GOT3 (cell line): ENCODE measurements around the gene OSBPL2.

ENCODE experiments used
- DNase-seq: peaks from one replicate; lab custom pipeline; 2025; ENCODE audit warnings: mixed read lengths; lab: John Stamatoyannopoulos, UW

Gene OSBPL2

DNA sequence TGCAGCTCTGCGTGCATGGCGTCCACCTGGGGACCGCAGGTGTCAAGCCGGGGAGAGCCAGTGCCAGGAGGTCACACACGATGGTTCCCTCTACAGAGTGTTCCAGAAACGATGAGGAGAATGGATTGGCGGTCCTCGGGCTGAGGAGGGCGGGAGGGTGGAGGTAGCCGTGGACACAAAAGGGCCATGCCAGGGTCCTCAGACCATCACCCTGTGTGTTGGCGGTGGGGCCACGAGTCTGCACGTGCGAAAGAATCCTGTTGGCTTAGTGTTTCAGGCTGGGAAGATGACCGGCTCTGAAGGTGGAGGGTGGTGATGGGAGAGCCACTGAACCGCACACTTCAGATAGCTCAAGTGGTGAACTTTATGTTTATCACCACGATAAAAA lies 31.9 kb upstream of the OSBPL2 start:
- DNase-seq: no peak

DNA sequence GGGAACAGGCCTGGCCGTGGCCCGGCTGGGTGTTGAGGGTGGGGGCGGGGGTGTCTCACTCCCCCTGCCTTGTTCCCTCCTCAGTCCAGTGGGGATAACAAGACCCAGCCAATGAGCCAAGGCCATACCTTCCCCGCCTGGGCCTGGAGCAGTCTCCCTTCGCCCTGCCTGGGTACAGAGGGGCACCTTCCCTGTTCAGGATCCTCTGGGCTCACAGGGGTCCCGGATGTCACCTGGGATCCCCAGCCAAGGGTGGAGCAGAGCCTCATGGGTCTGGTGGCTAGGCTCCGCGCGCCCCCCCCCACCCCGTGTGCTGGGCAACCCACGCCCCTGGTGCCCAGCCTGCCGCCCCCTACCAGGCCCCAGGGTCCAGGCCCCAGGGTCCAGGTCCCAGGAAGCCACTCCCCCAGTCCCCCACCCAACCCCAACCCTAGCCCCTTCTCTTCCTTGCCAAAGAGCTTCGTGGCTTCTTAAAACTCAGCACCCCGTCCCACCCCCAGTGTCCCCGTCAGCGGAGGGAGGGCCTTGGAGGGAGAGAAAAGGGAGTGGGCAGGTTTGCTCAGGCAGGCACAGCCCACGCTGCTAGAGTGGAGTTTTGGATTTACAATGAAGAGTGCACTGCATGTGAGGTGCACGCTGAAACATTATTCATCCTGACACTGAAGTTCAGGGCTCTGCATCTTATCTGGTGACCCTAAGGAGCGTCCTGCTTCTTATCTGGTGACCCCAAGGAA lies 30.1 kb upstream of the OSBPL2 start:
- DNase-seq: no peak

- DNase-seq: no peak
Observed at GRCh38 chr20:62208795-62209755, 29.2 kb upstream of the OSBPL2 start.

DNA sequence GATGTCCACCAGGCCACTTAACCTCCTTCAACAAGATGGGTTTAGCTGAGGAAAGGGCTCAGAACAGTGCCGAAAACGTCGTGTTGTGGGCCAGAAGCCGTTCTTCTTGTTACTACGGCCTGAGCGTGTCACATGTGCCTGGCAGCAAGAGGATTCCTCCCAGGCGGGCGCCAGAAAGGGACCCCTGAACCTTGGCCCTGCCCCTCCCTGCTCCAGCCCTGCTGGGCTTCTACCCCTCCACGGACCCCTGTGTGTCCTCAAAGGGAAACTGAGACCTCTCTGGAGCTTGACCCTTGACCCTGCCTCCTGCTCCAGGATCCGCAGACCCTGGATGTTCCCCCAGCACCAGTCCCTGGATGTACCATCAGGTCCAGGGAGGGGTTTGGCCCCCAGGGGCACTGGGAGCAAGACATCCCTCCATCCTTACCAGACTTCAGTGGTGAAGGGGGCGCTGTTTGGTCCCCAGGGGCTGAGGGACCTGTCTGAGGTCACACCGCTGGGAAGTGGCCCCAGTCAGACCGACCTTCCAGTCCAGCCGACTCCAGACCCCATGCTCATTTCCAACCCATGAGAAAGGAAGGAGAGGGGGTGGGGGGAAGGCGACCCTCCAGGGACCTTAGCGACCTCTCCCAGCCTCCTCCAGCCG lies 28.3 kb upstream of the OSBPL2 start:
- no peak for DNase-seq

- DNase-seq: no peak
Observed at GRCh38 chr20:62210496-62210855, 27.8 kb upstream of the OSBPL2 start.

- DNase-seq: no peak
Observed at GRCh38 chr20:62211216-62211615, 27.1 kb upstream of the OSBPL2 start.

DNA sequence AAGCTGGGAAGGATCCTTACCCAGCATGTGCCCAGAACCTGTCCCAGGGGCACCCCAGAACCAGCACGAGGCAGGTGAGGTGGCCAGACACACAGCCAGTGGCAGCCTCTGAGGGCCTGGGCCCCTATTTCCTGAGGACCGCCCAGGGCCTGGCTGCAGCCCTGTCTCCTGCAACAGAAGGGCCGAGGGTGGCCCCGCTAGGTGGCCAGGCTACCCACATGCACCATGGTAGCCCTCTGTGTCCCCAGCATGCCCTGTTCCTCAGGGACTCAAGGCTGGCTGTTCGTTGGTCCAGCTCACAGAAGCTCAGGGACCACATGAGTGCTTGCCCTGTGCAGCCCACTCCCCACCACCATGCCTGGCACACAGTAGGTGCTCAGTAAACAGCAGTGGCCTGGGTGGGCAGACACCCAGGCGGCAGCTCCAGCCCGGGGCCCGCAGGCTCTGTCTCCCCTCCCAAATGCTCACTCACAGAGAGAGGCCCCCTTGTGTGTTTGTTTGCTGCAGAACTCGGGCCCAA lies 26.5 kb upstream of the OSBPL2 start:
- no peak for DNase-seq

- DNase-seq: no peak
Observed at GRCh38 chr20:62212299-62212698, 26.0 kb upstream of the OSBPL2 start.

GRCh38 chr20:62214067-62214466 lies 24.3 kb upstream of the OSBPL2 start:
- no peak for DNase-seq

DNA sequence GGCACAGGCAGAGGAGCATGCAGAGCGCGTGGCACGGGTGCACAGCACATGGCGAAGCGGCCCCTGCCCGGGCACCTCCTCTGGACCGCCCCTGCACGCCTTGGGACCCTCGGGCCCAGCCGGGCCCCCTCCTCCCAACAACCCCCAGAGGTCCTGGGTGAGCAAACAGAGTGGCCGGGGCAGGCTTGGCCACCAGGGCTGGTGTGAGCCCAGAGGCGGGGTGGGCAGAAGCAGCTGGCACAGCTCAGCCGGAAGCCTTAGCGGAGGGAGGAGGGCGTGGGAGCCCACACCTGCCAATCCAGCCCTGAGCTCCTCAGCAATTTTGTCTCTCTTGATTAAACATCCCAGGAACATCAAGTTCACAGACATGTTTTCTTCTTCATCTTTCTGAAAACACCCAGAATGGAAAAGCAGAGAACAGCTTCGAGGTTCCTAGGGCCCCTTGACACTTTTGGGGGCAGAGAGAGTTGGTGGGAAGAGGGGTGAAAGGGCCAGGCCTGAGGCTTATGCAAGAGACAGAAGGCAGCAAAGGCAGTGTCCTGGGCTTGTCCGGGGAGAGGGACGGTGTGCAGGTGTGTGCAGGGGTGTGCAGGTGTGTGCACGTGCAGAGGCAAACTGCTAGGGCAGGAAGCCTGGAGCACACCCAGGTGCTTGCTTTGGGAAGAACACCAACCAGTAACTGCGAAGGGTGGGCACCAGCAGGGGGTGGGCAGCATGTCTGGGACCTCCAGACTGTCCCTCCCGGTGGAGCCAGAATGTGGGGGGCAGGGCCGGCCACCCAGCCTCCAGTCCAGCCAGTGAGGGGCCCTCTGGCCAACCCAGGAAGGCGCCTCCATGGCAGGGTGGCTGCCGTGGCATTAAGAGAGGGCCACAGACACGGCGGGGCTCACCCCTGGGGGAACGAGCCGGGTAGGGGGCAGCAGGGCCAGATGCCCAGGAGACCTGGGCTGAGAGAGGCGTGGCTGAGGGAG lies 23.0 kb upstream of the OSBPL2 start:
- no peak for DNase-seq

GRCh38 chr20:62215991-62216635 lies 22.2 kb upstream of the OSBPL2 start:
- no peak for DNase-seq

DNA sequence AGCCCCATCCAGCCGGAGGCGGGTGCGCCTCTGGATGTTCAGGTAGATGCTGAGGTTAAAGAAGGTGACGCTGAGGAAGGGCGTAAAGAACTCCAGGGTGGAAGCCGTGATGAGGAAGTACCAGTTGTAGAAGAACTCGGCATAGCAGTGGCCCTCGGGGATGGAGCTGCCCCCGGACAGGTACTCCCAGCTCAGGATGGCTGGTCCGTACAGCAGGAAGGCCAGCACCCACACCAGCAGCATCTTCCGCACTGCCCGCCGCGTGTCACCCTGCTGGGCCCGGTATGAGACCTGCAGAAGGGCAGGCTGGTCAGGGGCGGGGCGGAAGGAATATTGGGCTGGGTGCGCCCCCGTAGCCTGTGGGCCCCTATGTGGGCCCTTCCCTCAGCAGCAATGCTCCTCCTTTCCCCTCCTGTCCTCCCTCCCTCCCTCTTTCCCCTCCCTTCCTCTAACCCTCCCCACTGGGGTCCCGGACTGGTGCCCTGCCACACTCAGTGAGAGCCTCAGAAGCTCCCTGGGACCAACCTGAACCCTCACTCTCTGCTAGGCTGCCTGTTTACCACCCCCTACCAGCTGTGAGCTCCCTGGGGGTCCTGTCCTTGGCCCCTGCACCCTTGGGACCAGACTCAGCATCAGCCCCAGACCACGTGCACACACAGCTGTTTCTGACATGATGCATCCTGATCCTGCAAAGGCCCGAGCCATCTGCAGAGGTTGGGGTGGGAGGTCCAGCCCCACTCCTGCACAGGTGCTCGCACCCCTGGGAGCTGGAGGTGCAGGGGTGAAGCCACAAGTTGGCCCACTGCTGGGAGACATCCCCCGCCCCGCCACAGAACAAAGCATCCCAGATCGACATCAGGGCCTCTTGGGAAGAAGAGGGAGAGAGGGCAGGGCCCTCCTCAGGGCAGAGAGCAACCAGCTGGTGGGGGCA lies 21.4 kb upstream of the OSBPL2 start:
- DNase-seq: no peak

DNA sequence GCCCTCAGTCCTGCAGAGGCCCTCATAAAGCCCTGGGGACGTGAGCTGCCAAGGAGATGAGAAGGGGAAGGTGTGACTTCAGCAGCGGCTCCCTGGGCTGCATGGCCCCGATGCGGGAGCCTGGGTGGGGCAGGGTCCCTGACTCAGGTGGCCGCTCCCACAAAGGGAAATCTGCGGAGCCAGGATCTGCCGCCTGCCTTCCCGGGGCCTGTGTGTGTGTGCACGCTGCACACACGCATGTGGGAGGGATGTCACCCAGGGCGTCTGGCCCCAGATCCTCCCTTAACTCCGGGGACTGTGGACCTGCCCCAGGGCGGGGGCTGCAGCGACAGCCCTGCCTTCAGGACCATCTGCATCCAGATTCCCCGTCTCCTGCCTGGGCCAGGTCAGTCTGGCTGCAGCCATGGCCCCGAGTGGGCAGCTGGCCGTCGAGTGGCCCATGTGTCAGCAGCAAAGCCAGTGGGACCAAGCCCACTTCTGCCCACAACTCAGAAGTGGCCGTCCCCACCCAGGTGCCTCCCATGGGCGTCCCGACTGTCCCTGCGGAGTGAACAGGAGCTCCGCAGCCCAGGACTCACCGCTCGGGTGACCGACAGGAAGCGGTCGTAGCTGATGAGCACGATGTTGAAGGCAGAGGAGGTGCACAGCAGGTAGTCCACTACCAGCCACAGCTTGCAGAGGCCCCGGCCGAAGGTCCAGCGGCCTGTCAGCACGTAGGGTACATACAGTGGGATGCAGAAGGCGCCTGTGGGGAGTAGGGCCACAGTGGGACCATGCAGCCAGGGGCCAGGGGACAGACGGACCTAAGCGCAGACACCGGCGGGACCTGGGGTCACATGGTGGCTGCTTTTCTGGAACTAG lies 20.2 kb upstream of the OSBPL2 start:
- DNase-seq: no peak

- DNase-seq: no peak
Observed at GRCh38 chr20:62219101-62219991, 19.0 kb upstream of the OSBPL2 start.

- DNase-seq: no peak
Observed at GRCh38 chr20:62219992-62220665, 18.2 kb upstream of the OSBPL2 start, which contains the start of gene HRH3. Gene HRH3 (minus strand): TSS chr20:62220278. CDS start chr20:62219970, 308 bp downstream.

DNA sequence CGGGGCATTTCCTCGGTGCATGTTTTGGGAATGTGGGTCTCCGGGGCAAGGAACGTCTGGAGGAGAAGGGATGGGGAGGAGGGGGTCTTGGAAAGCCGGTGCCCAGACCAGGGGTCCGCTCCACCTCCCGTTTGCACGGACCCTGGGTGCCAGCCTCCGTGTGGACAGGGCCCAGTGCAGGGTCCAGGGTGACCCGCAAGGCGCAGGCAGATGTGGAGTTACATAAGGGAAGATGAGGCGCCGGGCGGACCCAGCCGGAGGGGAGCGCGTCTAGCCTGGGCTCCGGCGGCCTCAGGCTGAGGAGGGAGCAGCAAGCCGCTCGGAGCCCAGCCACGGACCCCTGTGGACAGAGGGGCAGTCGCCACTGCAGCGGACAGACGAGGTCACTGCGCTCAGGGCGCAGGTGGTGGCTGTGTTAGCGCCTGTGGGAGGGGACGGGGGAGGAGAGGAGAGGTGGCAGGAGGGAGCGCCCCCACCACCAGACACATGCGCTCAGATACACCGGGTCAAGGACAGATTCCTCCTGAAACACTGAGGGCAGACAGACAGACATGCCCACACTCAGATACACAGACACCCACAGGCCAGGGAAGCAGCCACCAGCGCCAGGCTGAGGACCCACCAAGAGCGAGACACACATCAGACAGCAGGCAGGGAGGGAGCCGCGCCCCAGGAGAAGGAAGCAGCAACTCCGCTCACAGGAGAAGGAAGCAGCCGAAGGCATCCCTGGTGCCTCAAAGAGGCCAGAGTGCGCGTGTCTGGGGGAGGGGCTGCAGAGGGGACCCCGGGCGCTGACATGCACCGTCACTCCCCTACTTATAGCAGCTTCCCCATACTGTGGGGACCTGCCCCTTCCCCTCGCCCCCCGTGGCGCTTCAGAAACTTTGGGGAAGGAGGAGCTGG lies 17.4 kb upstream of the OSBPL2 start:
- DNase-seq: no peak
